GM23248 (cell line): ENCODE data around the gene RAD51B.

Source experiments
- EZH2 ChIP-seq: fragments of 200-600 bp; sonication (generic); IDR thresholded peaks from 2 replicates; pipeline ENCODE4 v1.6.1; 2018; ENCODE audit warnings: antibody characterized with exemption, mild to moderate bottlenecking; ENCODE audit not compliant: insufficient read depth, poor library complexity, severe bottlenecking
- EZH2phosphoT487 ChIP-seq: fragments of 200-600 bp; sonication (generic); IDR thresholded peaks from 2 replicates; pipeline ENCODE4 v1.6.1; 2018; ENCODE audit warnings: antibody characterized with exemption, moderate library complexity, mild to moderate bottlenecking, low read depth; ENCODE audit not compliant: insufficient read depth

DNA sequence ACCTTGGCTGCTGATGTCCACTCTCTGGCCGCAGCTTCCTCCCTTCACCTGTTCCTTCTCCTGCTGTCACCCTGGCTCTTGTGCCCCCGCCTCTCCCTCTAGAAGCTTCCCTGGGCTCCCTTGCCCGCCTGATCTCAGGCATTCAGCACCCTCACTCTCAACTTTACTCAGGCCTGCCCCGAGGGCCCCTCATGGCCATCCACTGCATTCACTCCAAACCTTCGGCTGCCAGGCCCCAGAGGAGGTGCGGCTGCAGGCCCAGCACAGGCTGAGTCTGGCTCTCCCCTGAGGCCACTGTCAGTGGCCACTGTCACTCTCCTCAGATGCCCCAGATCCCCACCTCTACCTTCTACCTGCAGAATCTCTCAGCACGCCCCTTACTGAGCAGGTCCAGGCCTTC lies 789.4 kb downstream of the RAD51B start:
- no peak for TF ChIP-seq EZH2
- TF ChIP-seq EZH2phosphoT487 = no peak
